Mesenteric fat pad (tissue), 1 donor: Measurements from ENCODE around the gene ADAM11. TPM values are rescaled to one million over a fixed set of nuclear protein-coding genes. Genes with fewer than 3 reads are reported as not detected.
A peak's percentile ranks its signal among the peaks of the same experiment; 100 is the strongest.

Experiments
- DNase-seq: peaks from one replicate; pipeline ENCODE4 v3.0.0-alpha.2; 2020; ENCODE audit warnings: low spot score
- total RNA-seq: library from RNA; stranded (reverse); fragmentation: NEBNext Ultra II Directional; extraction: Animal tissue kit (Norgen Biotek cat#: 25700); gene quantifications from one replicate; pipeline ENCODE4 v1.2.1, GENCODE V29; 2021
- donor health status: DM: yes; HTN: yes; CAD: no.

Gene ADAM11
- total RNA-seq, 1 donor from 2014 or later, result 0.67 TPM

DNA sequence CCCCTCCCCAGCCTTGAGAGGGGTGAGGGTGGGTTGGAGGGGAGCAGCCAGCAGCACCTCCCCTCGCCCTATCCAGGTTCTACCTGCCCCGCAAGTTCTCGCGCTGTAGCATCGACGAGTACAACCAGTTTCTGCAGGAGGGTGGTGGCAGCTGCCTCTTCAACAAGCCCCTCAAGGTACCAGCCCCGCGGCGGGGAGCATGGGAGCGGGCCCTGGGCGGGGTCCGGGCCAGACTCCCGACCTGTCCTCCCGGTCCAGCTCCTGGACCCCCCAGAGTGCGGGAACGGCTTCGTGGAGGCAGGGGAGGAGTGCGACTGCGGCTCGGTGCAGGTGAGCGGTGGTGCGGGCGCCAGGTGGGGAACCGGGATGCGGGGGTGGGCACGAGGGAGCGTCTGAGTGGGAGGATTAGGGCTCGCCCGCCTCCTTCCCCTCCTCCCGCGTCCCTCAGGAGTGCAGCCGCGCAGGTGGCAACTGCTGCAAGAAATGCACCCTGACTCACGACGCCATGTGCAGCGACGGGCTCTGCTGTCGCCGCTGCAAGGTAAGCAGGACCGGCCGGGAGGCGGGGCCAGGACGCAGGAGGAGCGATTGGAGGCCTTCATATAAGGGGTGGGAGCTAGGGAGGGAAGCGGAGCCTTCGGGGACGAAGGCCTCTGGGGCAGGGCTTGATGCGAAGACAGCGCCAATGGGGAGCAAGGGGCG is 16.5 kb downstream of the ADAM11 start:
- DNase-seq, result peak; percentile 96

DNA sequence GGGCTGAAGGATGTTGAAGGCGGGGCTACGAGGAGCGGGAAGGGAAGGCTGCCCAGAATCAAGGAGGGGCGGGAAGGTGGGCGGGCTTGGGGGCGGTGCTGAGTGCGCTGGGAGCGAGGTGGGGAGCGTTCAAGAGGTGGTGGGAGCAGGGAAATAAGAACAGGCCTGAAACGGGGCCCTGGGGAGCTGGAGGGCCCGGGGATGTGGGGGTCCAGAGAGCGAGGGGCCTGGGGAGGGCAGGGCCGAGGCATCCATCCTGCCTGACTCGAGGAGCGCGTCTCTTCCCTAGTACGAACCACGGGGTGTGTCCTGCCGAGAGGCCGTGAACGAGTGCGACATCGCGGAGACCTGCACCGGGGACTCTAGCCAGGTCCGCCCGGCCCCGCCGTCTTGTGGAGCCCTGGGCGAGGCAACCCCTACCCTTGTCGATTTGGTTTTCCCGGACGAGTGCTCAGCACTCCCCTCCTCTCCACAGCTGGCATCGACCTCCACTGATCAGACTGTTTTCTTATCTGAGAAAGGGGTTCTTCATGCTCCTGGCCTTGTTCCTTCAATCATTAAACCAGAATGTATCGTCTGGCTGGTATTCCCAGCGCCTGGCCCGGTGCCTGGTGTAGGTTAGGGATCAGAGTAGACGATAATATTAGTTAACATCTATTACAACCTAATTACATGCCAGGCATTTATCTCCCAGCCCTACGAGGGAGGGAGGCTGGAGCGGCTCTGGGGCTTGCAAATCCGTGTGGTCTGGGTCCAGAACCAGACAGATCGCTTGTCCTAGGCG is 17.2 kb downstream of the ADAM11 start:
- no peak for DNase-seq

DNA sequence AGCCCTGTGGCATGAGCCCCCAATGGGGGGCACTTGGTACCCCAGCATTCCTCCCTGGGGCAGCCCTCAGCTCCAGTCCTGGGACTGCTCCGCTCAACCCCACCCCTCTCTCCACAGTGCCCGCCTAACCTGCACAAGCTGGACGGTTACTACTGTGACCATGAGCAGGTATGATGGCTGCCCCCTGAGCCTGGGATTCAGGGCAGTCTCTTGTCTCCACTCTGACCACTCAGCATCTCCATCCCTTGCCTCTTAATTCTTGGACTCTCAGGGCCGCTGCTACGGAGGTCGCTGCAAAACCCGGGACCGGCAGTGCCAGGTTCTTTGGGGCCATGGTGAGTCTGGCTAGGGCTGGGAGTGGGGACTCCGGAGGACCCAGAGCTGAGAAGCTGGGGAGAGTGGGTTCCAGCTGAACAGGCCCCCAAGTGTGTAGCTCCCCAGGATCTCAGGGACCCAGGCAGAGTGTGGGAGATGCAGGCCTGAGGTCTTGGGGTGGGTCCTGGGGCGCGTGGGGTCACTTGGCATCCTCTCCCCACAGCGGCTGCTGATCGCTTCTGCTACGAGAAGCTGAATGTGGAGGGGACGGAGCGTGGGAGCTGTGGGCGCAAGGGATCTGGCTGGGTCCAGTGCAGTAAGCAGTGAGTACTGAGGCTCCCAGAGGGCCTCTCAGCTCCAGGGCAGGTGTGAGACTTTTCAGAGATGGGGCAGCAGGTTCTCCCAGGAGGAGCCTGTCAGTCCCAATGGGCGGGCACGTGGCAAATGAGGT is 18.0 kb downstream of the ADAM11 start:
- no peak for DNase-seq

DNA sequence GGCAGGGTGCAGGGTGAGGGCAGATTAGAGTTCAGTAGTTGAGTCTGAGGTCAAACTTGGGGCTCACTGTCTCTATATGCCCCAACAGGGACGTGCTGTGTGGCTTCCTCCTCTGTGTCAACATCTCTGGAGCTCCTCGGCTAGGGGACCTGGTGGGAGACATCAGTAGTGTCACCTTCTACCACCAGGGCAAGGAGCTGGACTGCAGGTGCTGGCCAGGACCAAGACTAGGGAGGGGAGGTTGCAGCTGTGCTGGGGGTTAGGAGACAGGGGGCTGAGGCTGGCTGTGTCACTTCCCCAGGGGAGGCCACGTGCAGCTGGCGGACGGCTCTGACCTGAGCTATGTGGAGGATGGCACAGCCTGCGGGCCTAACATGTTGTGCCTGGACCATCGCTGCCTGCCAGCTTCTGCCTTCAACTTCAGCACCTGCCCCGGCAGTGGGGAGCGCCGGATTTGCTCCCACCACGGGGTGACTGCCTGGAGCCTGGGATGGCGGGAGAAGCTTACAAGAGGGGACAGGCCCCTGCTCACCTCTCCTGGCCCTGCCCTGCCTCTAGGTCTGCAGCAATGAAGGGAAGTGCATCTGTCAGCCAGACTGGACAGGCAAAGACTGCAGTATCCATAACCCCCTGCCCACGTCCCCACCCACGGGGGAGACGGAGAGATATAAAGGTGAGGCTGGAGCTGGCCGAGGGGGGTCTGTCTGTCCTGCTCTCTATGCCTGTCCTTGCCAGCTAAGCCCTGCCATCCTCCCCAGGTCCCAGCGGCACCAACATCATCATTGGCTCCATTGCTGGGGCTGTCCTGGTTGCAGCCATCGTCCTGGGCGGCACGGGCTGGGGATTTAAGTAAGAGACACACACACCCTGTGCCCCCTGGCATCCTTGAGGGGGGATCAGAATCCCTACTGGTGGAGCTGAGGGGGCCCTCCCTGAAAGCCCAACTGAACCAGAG is 18.9 kb downstream of the ADAM11 start:
- DNase-seq, result no peak

DNA sequence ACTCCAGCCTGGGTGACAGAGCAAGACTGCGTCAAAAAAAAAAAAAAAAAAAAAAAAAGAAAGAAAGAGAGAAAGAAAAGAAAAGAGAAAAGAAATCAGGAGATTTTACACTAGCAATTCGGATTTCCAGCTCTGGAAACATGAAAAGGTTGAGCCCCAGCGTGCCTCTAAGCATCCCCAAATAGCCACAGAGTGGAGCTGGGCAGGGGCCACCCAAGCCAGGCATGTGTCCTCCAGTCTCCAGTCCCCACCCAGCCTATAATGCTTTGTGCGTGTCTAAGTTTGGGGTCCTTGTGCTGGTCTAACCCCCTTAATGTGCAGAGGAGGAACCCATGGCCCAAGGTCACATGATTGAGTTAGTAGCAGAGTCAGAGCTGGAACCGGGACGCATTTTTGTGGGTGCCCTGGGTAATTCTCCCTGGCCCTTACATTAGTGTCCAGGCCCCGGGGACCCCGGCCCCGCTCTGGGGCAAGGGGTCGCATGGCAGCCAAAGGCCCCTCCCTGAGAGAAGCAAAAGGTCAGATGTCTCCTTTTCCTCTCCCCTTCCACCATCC is 19.9 kb downstream of the ADAM11 start:
- DNase-seq, result no peak

DNA sequence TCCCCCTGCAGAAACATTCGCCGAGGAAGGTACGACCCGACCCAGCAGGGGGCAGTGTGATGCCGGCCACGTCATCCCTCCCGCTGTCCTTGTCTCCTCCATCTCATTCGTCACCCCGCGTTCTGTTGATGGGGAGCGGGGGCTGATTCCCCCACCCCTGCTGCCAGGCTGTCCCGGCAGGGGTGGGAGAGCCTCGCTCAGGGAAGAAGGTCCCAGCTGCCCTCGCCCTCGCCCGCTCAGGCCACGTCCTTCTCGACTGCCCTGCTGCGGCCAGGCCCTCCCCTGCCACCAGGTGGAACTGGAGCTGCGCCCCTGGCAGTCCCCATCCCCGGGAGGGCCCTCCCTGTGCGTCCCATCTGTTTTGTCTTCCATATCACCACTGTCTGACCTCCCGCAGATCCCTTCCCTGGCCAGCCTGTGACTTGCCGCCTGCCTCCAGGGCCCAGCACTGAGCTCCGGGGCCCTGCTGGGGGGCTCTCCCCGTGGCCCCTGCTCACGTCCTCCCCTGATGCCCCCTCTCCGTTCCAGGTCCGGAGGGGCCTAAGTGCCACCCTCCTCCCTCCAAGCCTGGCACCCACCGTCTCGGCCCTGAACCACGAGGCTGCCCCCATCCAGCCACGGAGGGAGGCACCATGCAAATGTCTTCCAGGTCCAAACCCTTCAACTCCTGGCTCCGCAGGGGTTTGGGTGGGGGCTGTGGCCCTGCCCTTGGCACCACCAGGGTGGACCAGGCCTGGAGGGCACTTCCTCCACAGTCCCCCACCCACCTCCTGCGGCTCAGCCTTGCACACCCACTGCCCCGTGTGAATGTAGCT is 20.6 kb downstream of the ADAM11 start:
- DNase-seq, result no peak

DNA sequence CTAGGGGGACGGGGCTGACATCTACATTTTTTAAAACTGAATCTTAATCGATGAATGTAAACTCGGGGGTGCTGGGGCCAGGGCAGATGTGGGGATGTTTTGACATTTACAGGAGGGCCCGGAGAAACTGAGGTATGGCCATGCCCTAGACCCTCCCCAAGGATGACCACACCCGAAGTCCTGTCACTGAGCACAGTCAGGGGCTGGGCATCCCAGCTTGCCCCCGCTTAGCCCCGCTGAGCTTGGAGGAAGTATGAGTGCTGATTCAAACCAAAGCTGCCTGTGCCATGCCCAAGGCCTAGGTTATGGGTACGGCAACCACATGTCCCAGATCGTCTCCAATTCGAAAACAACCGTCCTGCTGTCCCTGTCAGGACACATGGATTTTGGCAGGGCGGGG is 21.4 kb downstream of the ADAM11 start:
- DNase-seq, result no peak

DNA sequence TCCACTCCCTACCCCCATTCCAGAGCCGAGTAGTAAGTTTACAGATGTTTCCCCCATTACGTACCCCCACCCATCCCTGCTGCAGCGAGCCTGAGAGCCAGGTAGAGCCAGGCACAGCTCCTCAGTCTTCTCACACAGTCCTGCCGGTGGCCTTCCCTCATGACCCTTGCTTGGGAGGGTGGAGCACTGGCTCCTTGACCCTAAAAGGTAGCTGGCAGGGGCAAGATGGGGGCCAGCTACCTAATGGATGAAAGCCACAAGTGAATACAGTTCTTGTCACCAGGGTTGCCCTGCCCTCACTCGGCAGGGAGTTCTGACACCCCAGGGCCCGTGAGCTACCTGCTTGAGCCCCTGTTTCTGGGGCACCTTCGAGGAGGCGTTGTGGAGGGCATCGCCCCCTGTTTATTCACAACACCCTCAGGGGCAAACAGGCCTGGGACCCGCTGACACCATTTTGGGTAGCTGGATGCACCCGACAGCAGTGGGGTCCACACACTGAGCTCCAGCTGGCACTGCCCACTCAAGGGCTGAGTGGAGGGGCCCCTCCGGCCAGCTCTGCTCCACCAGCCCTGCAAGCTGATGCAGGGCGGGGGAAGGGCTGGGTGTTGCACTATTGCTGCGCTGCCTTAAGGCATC is 22.2 kb downstream of the ADAM11 start:
- no peak for DNase-seq

DNA sequence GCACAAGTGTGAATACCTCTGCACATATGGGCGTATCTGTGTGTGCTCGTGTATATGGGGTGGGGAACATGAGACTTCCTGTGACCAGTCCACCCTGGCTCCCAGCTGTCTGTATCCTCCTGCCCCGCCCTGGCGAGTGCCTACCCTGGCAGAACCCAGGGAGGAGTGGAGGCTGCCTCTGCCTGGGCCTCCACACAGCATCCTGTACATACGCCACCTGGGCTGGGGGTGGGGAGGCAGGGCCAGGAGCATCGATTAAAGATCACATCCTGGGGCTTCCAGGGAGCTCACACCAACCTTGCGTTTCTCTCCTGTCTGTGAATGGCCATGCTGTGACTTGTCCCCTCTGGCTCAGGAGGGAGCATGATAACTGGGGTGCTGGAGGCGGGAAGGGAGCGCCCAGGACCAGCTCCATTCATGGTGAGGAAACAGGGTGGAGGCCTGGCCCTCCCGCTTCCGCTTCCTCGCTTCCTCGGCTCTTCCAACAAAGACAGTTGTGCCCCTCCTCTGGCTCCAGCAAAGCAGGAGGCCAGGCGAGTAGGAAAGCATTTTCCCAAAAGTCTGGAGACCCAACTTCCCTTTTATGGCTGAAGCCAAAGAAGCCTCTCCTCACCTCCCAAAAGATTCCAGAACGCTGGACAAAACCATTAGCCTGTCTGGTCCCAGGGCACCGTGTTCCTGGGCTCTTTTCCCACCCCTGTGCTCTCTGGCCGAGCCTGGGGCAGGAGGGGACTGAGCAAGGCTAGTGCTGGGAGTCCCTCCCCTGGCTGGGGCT is 22.9 kb downstream of the ADAM11 start:
- no peak for DNase-seq

DNA sequence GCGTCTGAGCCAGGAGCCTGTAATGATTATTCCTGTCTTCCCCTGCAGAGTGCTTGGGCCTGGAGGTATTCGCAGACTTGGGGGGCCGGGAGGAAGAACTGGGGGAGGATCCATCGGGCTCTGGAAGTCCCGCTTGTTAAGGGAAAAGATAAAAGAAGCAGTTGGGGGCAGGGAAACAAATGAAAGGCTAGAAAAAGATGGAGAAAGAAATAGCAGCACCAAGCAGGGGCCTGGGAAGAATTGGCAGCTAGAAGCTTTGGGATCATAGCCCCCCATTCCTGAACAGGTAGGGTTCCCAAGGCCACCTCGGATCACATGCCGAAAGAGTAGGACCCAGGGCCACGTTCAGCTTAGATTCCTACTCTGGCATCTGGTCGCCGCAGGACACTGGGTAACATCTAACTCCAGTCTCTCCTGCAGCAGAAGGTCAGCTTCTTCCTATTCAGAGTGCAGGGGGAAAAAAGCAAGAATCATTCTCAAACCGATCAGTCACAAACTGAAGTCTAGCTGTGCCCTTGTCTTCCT is 23.6 kb downstream of the ADAM11 start:
- DNase-seq, result no peak

DNA sequence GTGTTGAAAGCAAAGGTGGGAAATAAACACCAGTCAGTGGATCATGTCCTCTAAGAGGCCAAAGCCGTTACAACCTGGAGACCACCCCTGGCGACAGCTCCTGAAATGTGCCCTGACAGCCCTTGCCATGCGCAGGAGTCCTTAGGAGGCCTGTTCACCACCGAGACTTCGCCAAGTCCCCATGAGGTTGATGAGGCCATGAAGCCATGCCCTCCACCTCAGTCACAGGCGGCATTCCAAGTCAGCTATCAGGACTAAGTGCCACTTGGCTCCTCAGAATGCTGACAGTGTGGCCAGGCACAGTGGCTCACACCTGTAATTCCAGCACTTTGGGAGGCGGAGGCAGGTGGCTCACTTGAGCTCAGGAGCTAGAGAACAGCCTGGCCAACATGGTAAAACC is 27.1 kb downstream of the ADAM11 start:
- DNase-seq, result no peak

DNA sequence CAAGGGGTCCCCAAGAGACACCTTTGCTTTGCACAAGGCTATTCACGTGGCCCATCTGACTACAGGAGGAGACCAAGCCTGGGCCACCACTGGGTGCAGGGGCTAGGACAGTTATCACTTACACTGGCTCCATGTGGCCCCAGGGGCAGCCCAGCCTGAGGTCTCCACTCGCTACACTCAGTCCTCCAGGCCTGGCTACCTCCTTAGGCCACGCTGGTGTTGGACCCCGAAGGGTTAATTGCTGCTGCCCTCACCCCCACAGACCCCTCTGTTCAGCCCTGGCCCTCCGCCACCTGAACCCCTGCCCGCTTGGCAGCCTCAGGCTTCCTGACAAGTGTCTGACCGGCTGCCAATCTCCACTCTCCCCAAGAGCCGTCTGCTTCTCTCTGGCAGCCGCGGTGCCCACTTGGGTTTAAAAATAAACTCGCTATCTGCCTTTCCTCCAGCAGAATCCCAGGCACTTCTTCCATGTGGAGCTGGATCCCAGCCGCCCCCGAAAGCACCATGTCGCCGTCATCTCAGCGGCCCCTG is 27.8 kb downstream of the ADAM11 start:
- DNase-seq, result no peak

DNA sequence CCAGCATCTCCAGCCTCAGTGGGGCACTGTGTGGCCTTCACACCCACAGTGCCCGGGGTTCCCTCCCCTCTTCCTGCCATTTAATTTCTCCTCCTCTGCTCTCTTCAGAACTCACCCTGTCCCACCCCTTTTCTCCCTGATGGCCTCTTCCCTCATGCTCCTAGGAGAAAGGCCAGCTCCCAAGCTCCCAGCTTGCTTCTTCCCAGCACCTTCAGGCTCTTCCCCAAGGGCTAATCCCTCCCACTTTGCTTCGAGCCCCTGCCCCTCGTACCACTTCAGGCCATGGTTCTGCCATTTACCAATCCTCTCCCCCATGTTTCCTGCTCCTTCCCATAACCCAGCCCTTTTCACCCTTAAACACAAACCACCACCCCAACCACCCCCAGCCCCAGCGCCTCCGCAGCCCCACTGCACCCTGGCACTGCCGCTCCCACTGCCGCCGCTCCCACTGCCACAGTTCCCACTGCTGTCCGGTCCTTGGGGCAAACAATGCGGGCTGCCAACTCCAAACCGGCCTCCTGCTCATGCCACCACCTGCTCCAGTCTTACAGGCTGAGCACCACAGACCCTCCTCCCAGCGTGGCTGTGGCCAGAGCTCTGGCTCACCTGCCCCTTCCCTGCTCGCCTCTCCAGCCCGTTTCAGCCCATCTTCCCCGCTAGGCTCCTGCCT is 28.6 kb downstream of the ADAM11 start:
- DNase-seq, result no peak

DNA sequence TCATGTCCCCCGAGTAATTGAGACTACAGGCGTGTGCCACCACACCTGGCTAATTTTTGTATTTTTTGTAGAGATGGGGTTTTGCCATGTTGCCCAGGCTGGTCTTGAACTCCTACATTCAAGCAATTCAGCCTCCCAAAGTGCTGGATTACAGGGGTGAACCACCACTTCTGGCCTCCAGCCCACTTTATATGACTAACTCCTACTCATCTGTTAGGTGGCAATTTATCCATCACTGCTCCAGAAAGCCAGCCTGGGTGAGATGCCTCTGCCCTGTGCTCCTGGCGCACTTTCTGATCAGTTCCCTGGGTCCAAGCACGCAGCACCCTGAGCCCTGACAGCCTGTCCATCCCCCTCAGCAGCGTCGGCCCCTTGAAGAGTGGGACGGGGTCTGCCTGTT is 29.4 kb downstream of the ADAM11 start:
- DNase-seq, result no peak

DNA sequence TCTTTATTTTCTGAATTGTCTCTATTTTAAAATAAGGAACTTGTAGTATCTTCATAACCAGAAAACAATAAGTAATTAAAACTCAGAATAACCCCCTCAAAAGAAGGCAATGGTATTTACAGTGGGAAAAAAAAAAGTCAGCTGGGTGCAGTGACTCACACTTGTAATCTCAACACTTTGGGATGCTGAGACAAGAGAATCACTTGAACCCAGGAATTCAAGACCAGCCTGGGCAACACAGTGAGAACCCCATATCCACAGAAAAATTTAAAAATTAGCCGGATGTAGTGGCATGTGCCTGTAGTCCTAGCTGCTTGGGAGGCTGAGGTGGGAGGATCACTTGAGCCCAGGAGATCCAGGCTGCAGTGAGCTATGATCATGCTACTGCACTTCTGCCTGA is 33.5 kb downstream of the ADAM11 start:
- no peak for DNase-seq

DNA sequence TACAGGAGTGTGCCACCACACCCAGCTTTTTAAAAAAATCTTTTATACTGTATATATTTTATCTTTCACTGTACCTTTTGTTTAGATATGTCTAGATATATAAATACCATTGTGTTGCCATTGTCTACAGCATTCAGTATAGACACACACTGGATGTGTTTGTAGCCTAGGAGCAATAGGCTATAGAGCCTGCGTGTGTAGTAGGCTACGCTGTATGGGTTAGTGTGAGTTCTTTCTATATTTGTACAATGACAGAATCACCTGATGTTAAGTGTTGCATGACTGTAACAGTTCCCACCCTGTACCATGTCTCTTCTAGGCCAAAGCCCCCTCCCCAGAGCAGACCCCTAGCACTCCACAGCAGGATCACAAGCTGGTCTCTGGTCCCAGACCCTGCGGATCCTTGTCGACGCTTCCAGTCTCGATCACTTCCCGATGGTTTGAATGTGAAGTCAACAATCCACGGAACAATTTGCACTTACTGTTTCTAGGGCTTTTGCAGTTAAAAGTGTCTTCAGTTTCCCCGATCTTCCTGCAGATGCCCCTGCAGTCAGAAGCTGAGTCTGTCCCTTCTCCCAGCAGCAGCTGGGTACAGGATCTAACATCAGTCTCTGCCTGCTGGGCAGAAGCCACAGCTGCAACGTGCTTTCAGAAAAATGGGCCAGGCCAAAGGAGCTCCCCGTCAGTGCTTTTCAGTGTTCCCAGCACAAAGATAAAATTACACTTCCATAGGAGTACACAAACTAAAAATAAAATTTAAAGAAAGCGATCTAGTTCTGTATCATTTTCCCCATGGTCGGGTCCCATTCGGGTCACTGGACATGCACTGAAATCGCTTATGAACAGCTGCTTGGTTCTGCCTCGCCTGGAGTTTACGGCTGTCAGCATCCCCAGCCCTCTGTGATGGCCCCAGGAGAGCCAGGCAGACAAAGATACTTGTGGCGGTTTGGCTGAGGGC is 35.4 kb downstream of the ADAM11 start:
- DNase-seq, result peak; percentile 43
